Measurements from ENCODE around the gene RAB11FIP4. TPM values are rescaled to one million over a fixed set of nuclear protein-coding genes. Genes with fewer than 3 reads are reported as not detected.

Gene RAB11FIP4
- polyA plus RNA-seq, 1 of the 3 experiments (the other 2 are of a cell fraction), result 9.4 TPM

DNA sequence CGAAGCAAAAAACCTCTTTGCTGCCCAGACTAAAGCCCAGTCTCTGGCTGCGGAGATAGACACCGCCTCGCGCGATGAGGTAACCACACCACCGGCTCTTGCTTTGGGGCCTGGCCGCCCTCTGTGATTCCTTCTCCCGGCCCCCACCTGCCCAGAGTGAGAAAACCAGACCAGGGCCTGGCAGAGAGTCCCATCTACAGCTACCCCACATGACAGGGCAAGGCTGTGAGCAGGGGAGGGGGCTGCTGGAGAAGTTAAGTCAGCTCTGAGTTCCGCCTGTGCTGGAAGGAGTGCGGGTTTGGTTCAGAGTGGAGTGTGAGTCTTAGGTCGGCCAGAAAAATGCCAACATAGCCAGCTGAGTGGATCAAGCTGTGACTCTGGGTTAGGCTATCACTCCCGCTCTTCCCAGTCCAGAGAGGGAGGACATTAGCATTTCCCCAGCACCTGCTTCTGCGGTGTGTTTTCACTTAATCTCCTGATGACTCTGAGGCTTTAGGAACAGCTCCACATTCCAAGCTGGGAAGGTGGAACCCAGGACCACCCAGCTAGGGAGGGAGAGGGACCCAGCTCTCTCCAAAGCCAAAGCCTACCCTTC lies 139.0 kb downstream of the RAB11FIP4 start:
- Histone ChIP-seq H2AFZ (ENCODE audit: low read depth) (no peak overlapping the region), H3K36me3 (replicated peaks in 1 of 2; ENCODE audit: control insufficient read depth in 1 of 2, insufficient read depth in 2 of 2, low read length in 1 of 2) (no peaks in the 10 kb centered on the region), H3K9me2 (no peaks in the 10 kb centered on the region), H3K4me2 (no peak overlapping the region), H3K9ac (no peak overlapping the region), H4K20me1 (ENCODE audit: insufficient read depth) (no peaks in the 10 kb centered on the region), H3F3A (replicated peaks; ENCODE audit: insufficient read depth) (peaks cover 7% of the 10 kb centered on the region), H3K27ac (ENCODE audit: low read depth in 2 of 2, low read length in 1 of 2) (no peak overlapping the region), H3K4me1 (ENCODE audit: control insufficient read depth in 1 of 2, insufficient read depth in 2 of 2, low read depth in 1 of 2, low read length in 1 of 2) (peaks cover 8 to 24% of the 10 kb centered on the region in 2 experiments; a peak in 3 of 4 replicates), H3K79me2 (ENCODE audit: insufficient read depth) (no peaks in the 10 kb centered on the region), H3K9me3 (no peaks in the 10 kb centered on the region), H3K4me3 (ENCODE audit: low read depth in 2 of 2, low read length in 1 of 2) (no peak overlapping the region), H3K27me3 (ENCODE audit: insufficient read depth) (no peaks in the 10 kb centered on the region)
- ChIA-PET CTCF (interaction anchor here (0.8 to 12.9 kb wide), 6 partner anchors 11 to 311 kb away, joined by 3 to 137 read pairs (median 8); no protein-coding TSS in a partner anchor), POLR2A (interaction anchor here (0.7 kb wide), 1 partner anchor 476 kb away, joined by 3 read pairs; the partner anchor contains the start of gene LRRC37B)
- 89% methylated on average over 13 of the region's 14 CpGs for WGBS (ENCODE audit: low lambda C conversion rate)
- no peak for DNase-seq
- TF ChIP-seq GATA2 (CRISPR knock-in tag; IDR thresholded peaks at IDR 0.05) (no peak), EP300 (IDR thresholded peaks at IDR 0.05; ENCODE audit: borderline replicate concordance in 1 of 2, low read depth in 1 of 2, low read length in 1 of 2) (no peak), ELF1 (IDR thresholded peaks at IDR 0.05) (no peak)

DNA sequence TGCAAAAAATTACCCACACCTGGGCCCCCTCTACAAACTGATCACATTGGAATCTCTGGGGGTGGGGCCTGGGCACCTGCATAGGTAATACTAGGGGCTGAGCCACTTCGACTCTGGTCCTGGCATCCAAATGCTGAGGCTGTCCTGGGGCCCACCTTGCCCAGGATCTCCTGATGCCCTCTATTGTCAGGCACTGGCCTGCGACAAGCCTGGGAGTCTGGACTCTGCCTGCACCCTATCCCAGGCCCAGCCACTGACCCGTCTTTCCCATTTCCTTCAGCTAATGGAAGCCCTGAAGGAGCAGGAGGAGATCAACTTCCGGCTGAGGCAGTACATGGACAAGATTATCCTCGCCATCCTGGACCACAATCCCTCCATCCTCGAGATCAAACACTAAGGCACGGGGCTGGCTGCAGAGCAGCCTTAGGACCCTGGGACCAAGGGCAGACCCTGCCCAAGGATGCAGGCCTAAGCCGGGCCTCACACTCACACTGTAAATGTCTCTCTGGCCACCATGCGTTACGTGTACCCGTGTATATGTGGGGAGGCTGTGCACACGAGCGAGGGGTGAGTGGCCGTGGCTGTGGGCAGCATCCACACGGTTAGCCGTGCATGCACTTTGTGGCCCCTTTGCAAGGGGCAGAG lies 140.0 kb downstream of the RAB11FIP4 start:
- peaks cover 7% of the 10 kb centered on the region for H3F3A ChIP-seq (replicated peaks; ENCODE audit: insufficient read depth)
- no peak overlapping the region for H3K4me3 ChIP-seq (ENCODE audit: low read depth in 2 of 2, low read length in 1 of 2)
- no peaks in the 10 kb centered on the region for H3K36me3 ChIP-seq (replicated peaks in 1 of 2; ENCODE audit: control insufficient read depth in 1 of 2, insufficient read depth in 2 of 2, low read length in 1 of 2)
- no peaks in the 10 kb centered on the region for H3K79me2 ChIP-seq (ENCODE audit: insufficient read depth)
- ChIA-PET CTCF (interaction anchor here (1.9 to 12.9 kb wide), 3 partner anchors 14 to 310 kb away, joined by 7 to 137 read pairs (median 9); no protein-coding TSS in a partner anchor), POLR2A (no interaction called here)
- no peak for DNase-seq
- H3K27me3 ChIP-seq (ENCODE audit: insufficient read depth), result no peaks in the 10 kb centered on the region
- no peak overlapping the region for H2AFZ ChIP-seq (ENCODE audit: low read depth)
- H3K4me1 ChIP-seq (ENCODE audit: control insufficient read depth in 1 of 2, insufficient read depth in 2 of 2, low read depth in 1 of 2, low read length in 1 of 2), result peaks cover 9 to 24% of the 10 kb centered on the region in 2 experiments; a peak in 3 of 4 replicates
- no peaks in the 10 kb centered on the region for H3K9me2 ChIP-seq
- 96% methylated on average over 5 of the region's 16 CpGs for WGBS (ENCODE audit: low lambda C conversion rate)
- no peak overlapping the region for H3K9ac ChIP-seq
- H3K4me2 ChIP-seq, result no peak overlapping the region
- H3K27ac ChIP-seq (ENCODE audit: low read depth in 2 of 2, low read length in 1 of 2), result no peak overlapping the region
- no peaks in the 10 kb centered on the region for H3K9me3 ChIP-seq
- no peaks in the 10 kb centered on the region for H4K20me1 ChIP-seq (ENCODE audit: insufficient read depth)
- no peak for TF ChIP-seq FOXM1 (IDR thresholded peaks at IDR 0.05; ENCODE audit: low read depth)
- no peak for TF ChIP-seq JUND (IDR thresholded peaks at IDR 0.05)
- TF ChIP-seq, protein P1, sequence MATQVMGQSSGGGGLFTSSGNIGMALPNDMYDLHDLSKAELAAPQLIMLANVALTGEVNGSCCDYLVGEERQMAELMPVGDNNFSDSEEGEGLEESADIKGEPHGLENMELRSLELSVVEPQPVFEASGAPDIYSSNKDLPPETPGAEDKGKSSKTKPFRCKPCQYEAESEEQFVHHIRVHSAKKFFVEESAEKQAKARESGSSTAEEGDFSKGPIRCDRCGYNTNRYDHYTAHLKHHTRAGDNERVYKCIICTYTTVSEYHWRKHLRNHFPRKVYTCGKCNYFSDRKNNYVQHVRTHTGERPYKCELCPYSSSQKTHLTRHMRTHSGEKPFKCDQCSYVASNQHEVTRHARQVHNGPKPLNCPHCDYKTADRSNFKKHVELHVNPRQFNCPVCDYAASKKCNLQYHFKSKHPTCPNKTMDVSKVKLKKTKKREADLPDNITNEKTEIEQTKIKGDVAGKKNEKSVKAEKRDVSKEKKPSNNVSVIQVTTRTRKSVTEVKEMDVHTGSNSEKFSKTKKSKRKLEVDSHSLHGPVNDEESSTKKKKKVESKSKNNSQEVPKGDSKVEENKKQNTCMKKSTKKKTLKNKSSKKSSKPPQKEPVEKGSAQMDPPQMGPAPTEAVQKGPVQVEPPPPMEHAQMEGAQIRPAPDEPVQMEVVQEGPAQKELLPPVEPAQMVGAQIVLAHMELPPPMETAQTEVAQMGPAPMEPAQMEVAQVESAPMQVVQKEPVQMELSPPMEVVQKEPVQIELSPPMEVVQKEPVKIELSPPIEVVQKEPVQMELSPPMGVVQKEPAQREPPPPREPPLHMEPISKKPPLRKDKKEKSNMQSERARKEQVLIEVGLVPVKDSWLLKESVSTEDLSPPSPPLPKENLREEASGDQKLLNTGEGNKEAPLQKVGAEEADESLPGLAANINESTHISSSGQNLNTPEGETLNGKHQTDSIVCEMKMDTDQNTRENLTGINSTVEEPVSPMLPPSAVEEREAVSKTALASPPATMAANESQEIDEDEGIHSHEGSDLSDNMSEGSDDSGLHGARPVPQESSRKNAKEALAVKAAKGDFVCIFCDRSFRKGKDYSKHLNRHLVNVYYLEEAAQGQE (IDR thresholded peaks at IDR 0.05; ENCODE audit: low read depth, low read length), result no peak
- TF ChIP-seq MXI1 (IDR thresholded peaks at IDR 0.05; ENCODE audit: low read depth, low read length), result no peak
- no peak for TF ChIP-seq ELF1 (IDR thresholded peaks at IDR 0.05)
- TF ChIP-seq GABPA (IDR thresholded peaks at IDR 0.05; ENCODE audit: low read depth), result no peak
- TF ChIP-seq, protein P2, sequence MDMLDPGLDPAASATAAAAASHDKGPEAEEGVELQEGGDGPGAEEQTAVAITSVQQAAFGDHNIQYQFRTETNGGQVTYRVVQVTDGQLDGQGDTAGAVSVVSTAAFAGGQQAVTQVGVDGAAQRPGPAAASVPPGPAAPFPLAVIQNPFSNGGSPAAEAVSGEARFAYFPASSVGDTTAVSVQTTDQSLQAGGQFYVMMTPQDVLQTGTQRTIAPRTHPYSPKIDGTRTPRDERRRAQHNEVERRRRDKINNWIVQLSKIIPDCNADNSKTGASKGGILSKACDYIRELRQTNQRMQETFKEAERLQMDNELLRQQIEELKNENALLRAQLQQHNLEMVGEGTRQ (IDR thresholded peaks at IDR 0.05; ENCODE audit: borderline replicate concordance, low read depth, low read length), result no peak
- TF ChIP-seq SMC3 (IDR thresholded peaks at IDR 0.05; ENCODE audit: low read depth, low read length), result no peak
- no peak for TF ChIP-seq NFIC (IDR thresholded peaks at IDR 0.05; ENCODE audit: borderline replicate concordance)
- TF ChIP-seq CHD2 (IDR thresholded peaks at IDR 0.05; ENCODE audit: low read length, partially characterized antibody), result no peak
- TF ChIP-seq, protein P3, sequence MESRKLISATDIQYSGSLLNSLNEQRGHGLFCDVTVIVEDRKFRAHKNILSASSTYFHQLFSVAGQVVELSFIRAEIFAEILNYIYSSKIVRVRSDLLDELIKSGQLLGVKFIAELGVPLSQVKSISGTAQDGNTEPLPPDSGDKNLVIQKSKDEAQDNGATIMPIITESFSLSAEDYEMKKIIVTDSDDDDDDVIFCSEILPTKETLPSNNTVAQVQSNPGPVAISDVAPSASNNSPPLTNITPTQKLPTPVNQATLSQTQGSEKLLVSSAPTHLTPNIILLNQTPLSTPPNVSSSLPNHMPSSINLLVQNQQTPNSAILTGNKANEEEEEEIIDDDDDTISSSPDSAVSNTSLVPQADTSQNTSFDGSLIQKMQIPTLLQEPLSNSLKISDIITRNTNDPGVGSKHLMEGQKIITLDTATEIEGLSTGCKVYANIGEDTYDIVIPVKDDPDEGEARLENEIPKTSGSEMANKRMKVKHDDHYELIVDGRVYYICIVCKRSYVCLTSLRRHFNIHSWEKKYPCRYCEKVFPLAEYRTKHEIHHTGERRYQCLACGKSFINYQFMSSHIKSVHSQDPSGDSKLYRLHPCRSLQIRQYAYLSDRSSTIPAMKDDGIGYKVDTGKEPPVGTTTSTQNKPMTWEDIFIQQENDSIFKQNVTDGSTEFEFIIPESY (IDR thresholded peaks at IDR 0.05; ENCODE audit: borderline replicate concordance, low read depth), result no peak
- no peak for TF ChIP-seq SIN3A (IDR thresholded peaks at IDR 0.05; ENCODE audit: borderline replicate concordance, low read depth, low read length)
- TF ChIP-seq FOSL2 (IDR thresholded peaks at IDR 0.05; ENCODE audit: borderline replicate concordance, low read depth), result no peak
- TF ChIP-seq, protein P4, sequence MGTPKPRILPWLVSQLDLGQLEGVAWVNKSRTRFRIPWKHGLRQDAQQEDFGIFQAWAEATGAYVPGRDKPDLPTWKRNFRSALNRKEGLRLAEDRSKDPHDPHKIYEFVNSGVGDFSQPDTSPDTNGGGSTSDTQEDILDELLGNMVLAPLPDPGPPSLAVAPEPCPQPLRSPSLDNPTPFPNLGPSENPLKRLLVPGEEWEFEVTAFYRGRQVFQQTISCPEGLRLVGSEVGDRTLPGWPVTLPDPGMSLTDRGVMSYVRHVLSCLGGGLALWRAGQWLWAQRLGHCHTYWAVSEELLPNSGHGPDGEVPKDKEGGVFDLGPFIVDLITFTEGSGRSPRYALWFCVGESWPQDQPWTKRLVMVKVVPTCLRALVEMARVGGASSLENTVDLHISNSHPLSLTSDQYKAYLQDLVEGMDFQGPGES (IDR thresholded peaks at IDR 0.05; ENCODE audit: low read depth, low read length), result no peak
- no peak for TF ChIP-seq RAD21 (IDR thresholded peaks at IDR 0.05; ENCODE audit: low read length)
